PFSK-1 (cell line): Measurements from ENCODE around the gene ETHE1.

Experiments
- POLR2AphosphoS5 ChIP-seq: IDR thresholded peaks from 2 replicates; pipeline ENCODE4 v1.6.1; 2012; ENCODE audit warnings: low read depth, mild to moderate bottlenecking, control low read depth, low read length, moderate library complexity
- TAF1 ChIP-seq: IDR thresholded peaks from 2 replicates; pipeline ENCODE4 v1.6.1; 2012; ENCODE audit warnings: low read length, control low read depth, borderline replicate concordance; ENCODE audit not compliant: insufficient read depth
- TF ChIP-seq, protein P1 (sequence below), 2 experiments: IDR thresholded peaks; 2 replicates each; pipeline versions ENCODE4 v1.6.1 to v1.8.0; 2011 to 2012; ENCODE audit warnings: low read depth in 2 of 2, low read length in 2 of 2, control low read depth in 1 of 2, inconsistent platforms in 1 of 2, mild to moderate bottlenecking in 1 of 2, moderate library complexity in 1 of 2; ENCODE audit not compliant: insufficient read depth in 1 of 2

DNA sequence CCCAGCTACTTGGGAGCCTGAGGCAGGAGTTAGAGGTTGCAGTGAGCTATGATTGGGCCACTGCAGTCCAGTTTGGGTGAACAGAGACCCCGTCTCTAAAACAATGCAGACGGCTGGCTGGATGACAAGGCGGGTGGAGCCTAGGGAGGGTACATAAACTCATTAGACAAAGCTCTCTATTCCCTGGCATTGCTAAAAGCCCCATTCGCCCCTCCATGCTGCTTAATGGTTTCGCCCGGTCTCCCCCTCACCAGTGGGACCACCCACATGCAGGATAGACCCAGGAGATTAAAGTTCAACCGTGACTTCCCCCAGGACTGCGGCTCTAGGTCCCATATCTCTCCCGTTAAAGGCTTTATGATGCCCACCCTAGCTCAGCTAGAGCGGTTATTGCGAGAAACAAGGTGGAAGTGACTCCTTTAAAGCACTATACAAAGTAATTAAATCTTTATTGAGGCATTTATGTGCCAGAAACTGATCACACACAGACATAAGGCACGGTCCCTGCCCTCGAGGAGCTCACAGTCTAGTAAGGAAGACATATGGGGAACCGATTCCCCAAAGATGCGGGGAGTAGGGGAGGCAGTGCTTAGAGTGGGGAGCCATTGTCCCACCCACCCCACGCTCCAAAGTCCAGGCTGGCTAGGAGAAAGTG, 66.5 kb downstream of the ETHE1 start:
- TF ChIP-seq, protein P1, sequence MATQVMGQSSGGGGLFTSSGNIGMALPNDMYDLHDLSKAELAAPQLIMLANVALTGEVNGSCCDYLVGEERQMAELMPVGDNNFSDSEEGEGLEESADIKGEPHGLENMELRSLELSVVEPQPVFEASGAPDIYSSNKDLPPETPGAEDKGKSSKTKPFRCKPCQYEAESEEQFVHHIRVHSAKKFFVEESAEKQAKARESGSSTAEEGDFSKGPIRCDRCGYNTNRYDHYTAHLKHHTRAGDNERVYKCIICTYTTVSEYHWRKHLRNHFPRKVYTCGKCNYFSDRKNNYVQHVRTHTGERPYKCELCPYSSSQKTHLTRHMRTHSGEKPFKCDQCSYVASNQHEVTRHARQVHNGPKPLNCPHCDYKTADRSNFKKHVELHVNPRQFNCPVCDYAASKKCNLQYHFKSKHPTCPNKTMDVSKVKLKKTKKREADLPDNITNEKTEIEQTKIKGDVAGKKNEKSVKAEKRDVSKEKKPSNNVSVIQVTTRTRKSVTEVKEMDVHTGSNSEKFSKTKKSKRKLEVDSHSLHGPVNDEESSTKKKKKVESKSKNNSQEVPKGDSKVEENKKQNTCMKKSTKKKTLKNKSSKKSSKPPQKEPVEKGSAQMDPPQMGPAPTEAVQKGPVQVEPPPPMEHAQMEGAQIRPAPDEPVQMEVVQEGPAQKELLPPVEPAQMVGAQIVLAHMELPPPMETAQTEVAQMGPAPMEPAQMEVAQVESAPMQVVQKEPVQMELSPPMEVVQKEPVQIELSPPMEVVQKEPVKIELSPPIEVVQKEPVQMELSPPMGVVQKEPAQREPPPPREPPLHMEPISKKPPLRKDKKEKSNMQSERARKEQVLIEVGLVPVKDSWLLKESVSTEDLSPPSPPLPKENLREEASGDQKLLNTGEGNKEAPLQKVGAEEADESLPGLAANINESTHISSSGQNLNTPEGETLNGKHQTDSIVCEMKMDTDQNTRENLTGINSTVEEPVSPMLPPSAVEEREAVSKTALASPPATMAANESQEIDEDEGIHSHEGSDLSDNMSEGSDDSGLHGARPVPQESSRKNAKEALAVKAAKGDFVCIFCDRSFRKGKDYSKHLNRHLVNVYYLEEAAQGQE (IDR thresholded peaks at IDR 0.05; ENCODE audit: insufficient read depth in 1 of 2, low read depth in 2 of 2, low read length in 2 of 2), result no peak
- TF ChIP-seq POLR2AphosphoS5, result no peak
- TF ChIP-seq TAF1, result no peak
